ENCODE measurements around the gene RWDD3.

GRCh38 chr1:95209291-95209690, 24.7 kb upstream of the RWDD3 start:
- TF ChIP-seq CTCF (optimal IDR thresholded peaks at IDR 0.05 in 1 of 3, IDR thresholded peaks at IDR 0.05 in 1 of 3, conservative IDR thresholded peaks at IDR 0.05 in 1 of 3; ENCODE audit: extremely low read depth in 1 of 3, insufficient read depth in 2 of 3, low read length in 3 of 3) (no peak), EZH2 (IDR thresholded peaks at IDR 0.05; ENCODE audit: low read length) (no peak)

Data from keratinocyte (primary cell).